Psoas muscle (tissue), 8 donors: ENCODE results near the gene AHRR. TPM values are rescaled to one million over a fixed set of nuclear protein-coding genes. Genes with fewer than 3 reads are reported as not detected.

Source experiments
- ATAC-seq, 4 donors: fragments of 200-7000 bp; cut with Tn5 transposase; one replicate each; pipeline ENCODE4 v1.9.1; 2020; ENCODE audit warnings: moderate library complexity in 3 of 4, mild to moderate bottlenecking in 2 of 4
- DNase-seq, 2 donors: peaks; one replicate each; pipeline ENCODE4 v3.0.0-alpha.2; 2020
- H3K27ac ChIP-seq: fragments of 200-600 bp; one replicate; pipeline ENCODE4 v1.8.0; 2022
- H3K27me3 ChIP-seq, 3 donors: fragments of 200-600 bp in 1 of 3; one replicate each; pipeline versions ENCODE4 v1.6.1 to v1.8.0; 2013 to 2022; ENCODE audit warnings: low read length in 2 of 3, mild to moderate bottlenecking in 2 of 3, moderate library complexity in 1 of 3; ENCODE audit not compliant: insufficient read depth in 3 of 3
- H3K36me3 ChIP-seq, 2 donors: fragments of 200-600 bp in 1 of 2; one replicate each; pipeline versions ENCODE4 v1.6.1 to v1.8.0; 2013 to 2022; ENCODE audit warnings: low read depth in 1 of 2, mild to moderate bottlenecking in 1 of 2, moderate library complexity in 1 of 2; ENCODE audit not compliant: insufficient read depth in 1 of 2
- H3K4me1 ChIP-seq: fragments of 200-600 bp; one replicate; pipeline ENCODE4 v1.8.0; 2022
- H3K4me3 ChIP-seq: fragments of 200-600 bp; one replicate; pipeline ENCODE4 v1.8.0; 2022; ENCODE audit warnings: mild to moderate bottlenecking
- H3K9me3 ChIP-seq: fragments of 200-600 bp; one replicate; pipeline ENCODE4 v1.8.0; 2022
- CTCF ChIP-seq: fragments of 200-600 bp; IDR thresholded peaks from one replicate; pipeline ENCODE4 v1.8.0; 2022; ENCODE audit warnings: antibody characterized with exemption
- WGBS, 3 donors: extraction: QIAGEN DNeasy Blood & Tissue Kit; methylation state at CpG; one replicate each; pipeline versions ENCODE4 v1.1.6 to v1.1.7; 2013; 5-methylcytosine and 5-hydroxymethylcytosine counted together
- intact Hi-C, 2 donors: fragments of 100-400 bp; cut with DNase I; formaldehyde crosslinking; loops; one replicate each; pipeline versions ENCODE4 v1.11.0 to v1.14.2; 2022
- polyA plus RNA-seq, 3 donors: library from polyadenylated mRNA; stranded (reverse); fragments of 200-250 nt; gene quantifications; one replicate each; pipeline ENCODE4 v1.2.3, GENCODE V29; 2013
- total RNA-seq, 4 donors: library from RNA; stranded (reverse); fragmentation: NEBNext Ultra II Directional in 2 of 4; extraction: Animal tissue kit (Norgen Biotek cat#: 25700) in 2 of 4; gene quantifications; one replicate each; pipeline versions ENCODE4 v1.2.1 to v1.2.4, GENCODE V29; 2021 to 2023
- donor health status: healthy with polysubstance abuse.
- donor health status: DM: no; HTN: no; CAD: no; lungs with moderate emphysema.
- donor health status: Bipolar disorder and iron deficiency.
- donor health status: healthy.
- donor health status: DM: yes; HTN: yes; CAD: no.
- donor health status: DM: no; HTN: no; CAD: no.
- donor health status: DM: no; HTN: no; CAD: no.
- donor health status: DM: yes; HTN: yes; CAD: no.

Gene AHRR
- total and polyA plus RNA-seq, 7 donors = 0.10 to 7.4 (median 0.45) TPM

- 79 to 91% (median 80%) methylated on average over 5 of the region's 5 CpGs for WGBS, 3 donors
- ATAC-seq (no peak), DNase-seq (no peak)
- H3K27me3 ChIP-seq = no peaks in the 10 kb centered on the region
- peaks cover 12% of the 10 kb centered on the region for H3K9me3 ChIP-seq
- H3K4me3 ChIP-seq = no peak overlapping the region
- H3K4me1 ChIP-seq = no peaks in the 10 kb centered on the region
- TF ChIP-seq CTCF = no peak
- no peak overlapping the region for H3K27ac ChIP-seq
- H3K36me3 ChIP-seq = peaks cover 10 to 94% of the 10 kb centered on the region in 2 donors
- intact Hi-C loops = no loop called here
Observed at GRCh38 chr5:451587-452458, 130.3 kb downstream of the AHRR start.

DNA sequence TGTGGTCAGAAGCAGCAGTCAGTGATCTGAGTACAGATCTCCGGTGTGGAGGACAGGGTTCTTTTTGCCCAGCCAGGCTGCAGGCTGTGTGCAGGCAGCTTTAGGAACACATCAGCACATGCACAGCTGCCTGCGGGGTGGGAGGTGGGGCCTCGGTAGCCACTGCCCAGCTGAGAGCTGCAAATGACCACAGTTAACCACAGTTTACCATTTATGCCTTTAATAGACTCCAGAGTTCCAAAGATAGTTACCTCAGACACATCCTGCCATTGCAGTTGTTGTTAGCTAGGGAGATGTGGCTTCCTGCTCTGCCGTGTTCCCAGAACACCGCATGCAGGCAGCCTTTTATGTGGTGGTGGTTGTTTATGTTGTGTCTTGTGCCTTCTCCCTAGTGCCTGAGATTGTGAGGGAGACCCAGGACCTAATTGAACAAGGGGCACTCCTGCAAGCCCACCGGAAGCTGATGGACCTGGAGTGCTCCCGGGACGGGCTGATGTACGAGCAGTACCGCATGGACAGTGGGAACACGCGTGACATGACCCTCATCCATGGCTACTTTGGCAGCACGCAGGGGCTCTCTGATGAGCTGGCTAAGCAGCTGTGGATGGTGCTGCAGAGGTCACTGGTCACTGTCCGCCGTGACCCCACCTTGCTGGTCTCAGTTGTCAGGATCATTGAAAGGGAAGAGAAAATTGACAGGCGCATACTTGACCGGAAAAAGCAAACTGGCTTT lies 131.6 kb downstream of the AHRR start:
- peaks cover 8 to 94% of the 10 kb centered on the region in 2 donors for H3K36me3 ChIP-seq
- ATAC-seq (no peak), DNase-seq (peak in 1 of 2 donors; percentile 14)
- no peaks in the 10 kb centered on the region for H3K27me3 ChIP-seq
- intact Hi-C loops = no loop called here
- peaks cover 12% of the 10 kb centered on the region for H3K9me3 ChIP-seq
- H3K4me3 ChIP-seq = no peak overlapping the region
- TF ChIP-seq CTCF = no peak
- WGBS, 3 donors = 97 to 98% (median 97%) methylated on average over 17 of the region's 17 CpGs
- H3K27ac ChIP-seq = no peak overlapping the region
- no peaks in the 10 kb centered on the region for H3K4me1 ChIP-seq

- TF ChIP-seq CTCF = no peak
- intact Hi-C loops = no loop called here
- Histone ChIP-seq H3K4me1 (no peaks in the 10 kb centered on the region), H3K36me3 (peaks cover 14 to 94% of the 10 kb centered on the region in 2 donors), H3K27ac (no peak overlapping the region), H3K4me3 (no peak overlapping the region), H3K9me3 (peaks cover 12% of the 10 kb centered on the region), H3K27me3 (no peaks in the 10 kb centered on the region)
- ATAC-seq (no peak), DNase-seq (peak in 1 of 2 donors; percentile 32)
- 80 to 90% (median 84%) methylated on average over 16 of the region's 16 CpGs for WGBS, 3 donors
Observed at GRCh38 chr5:453725-454481, 132.4 kb downstream of the AHRR start.

DNA sequence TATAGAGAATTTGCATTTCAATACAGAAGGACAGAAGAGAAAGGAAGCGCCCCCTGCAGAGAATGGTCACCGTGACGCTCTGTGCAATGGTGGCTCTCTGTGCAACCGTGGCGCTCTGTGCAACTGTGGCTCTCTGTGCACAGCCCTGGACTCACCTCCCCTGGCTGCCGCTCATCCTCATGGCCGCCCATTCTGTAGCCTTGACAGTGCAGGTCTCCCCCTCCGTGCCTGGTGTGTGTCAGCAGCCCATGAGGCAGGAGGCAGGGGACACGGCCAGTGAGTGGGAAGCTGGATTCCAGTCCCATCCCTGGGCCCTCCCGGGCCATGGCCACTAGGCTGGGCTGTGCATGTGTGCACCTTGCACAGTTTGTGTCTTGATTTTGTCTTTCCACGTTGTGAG lies 133.4 kb downstream of the AHRR start:
- H3K27ac ChIP-seq = no peak overlapping the region
- no peaks in the 10 kb centered on the region for H3K27me3 ChIP-seq
- 82 to 88% (median 86%) methylated on average over 11 of the region's 11 CpGs for WGBS, 3 donors
- no peak for TF ChIP-seq CTCF
- no peaks in the 10 kb centered on the region for H3K4me1 ChIP-seq
- intact Hi-C loops = no loop called here
- no peak overlapping the region for H3K4me3 ChIP-seq
- H3K9me3 ChIP-seq = peaks cover 12% of the 10 kb centered on the region
- peaks cover 15 to 93% of the 10 kb centered on the region in 2 donors for H3K36me3 ChIP-seq
- no peak for ATAC-seq
- peak in 1 of 2 donors; percentile 37 for DNase-seq
